Vagina (tissue), 2 donors: ENCODE measurements around the gene P3H2. TPM values are rescaled to one million over a fixed set of nuclear protein-coding genes. Genes with fewer than 3 reads are reported as not detected.
A peak's percentile ranks its signal among the peaks of the same experiment; 100 is the strongest.

ENCODE experiments used
- DNase-seq, 2 donors: peaks; one replicate each; pipeline ENCODE4 v3.0.0-alpha.2; 2017; ENCODE audit errors: extremely low spot score in 2 of 2
- H3K27ac ChIP-seq: fragments of 200-600 bp; sonication (generic); one replicate; pipeline ENCODE4 v1.5.1; 2019
- H3K27me3 ChIP-seq: fragments of 200-600 bp; sonication (generic); one replicate; pipeline ENCODE4 v1.5.1; 2019
- H3K36me3 ChIP-seq, 2 donors: fragments of 200-600 bp; sonication (generic); one replicate each; pipeline ENCODE4 v1.5.1; 2017 to 2019
- H3K4me1 ChIP-seq: fragments of 200-600 bp; sonication (generic); one replicate; pipeline ENCODE4 v1.5.1; 2019
- H3K4me3 ChIP-seq, 2 donors: fragments of 200-600 bp; sonication (generic); 1 replicate in 1 of 2; 2 replicates in 1 of 2; pipeline ENCODE4 v1.5.1; 2016 to 2019
- H3K9me3 ChIP-seq: fragments of 200-600 bp; sonication (generic); one replicate; pipeline ENCODE4 v1.5.1; 2019
- CTCF ChIP-seq, 3 experiments: fragments of 450-650 bp in 2 of 3; fragments of 200-600 bp in 1 of 3; sonication (generic) in 1 of 3; IDR thresholded peaks; one replicate each; pipeline ENCODE4 v1.5.1; 2017 to 2019; ENCODE audit warnings: antibody characterized with exemption in 3 of 3, mild to moderate bottlenecking in 2 of 3, moderate library complexity in 2 of 3
- POLR2A ChIP-seq, 2 donors: fragments of 450-650 bp; IDR thresholded peaks; one replicate each; pipeline ENCODE4 v1.6.1; 2017; ENCODE audit warnings: antibody characterized with exemption in 2 of 2, mild to moderate bottlenecking in 2 of 2, moderate library complexity in 2 of 2
- POLR2AphosphoS5 ChIP-seq, 2 donors: sonication (generic); formaldehyde crosslinking; IDR thresholded peaks; one replicate each; pipeline ENCODE4 v1.9.0; 2017; ENCODE audit warnings: antibody characterized with exemption in 2 of 2, mild to moderate bottlenecking in 2 of 2, low read depth in 1 of 2; ENCODE audit not compliant: insufficient read depth in 1 of 2
- intact Hi-C: fragments of 100-400 bp; cut with DNase I; formaldehyde crosslinking; loops from one replicate; pipeline ENCODE4 v1.15.1; 2023
- total RNA-seq: library from RNA; depleted of rRNA; stranded (reverse); fragments of >200 nt; gene quantifications from one replicate; pipeline ENCODE4 v1.2.3, GENCODE V29; 2016

P3H2 gene
- total RNA-seq, 1 donor from 2014 or later = 41.7 TPM

- TF ChIP-seq CTCF (IDR thresholded peaks at IDR 0.05) (no peak), POLR2AphosphoS5 (IDR thresholded peaks at IDR 0.05; ENCODE audit: insufficient read depth in 1 of 2, low read depth in 1 of 2) (peak in 1 of 2 donors; percentile 15)
- Histone ChIP-seq H3K36me3 (no peaks in the 10 kb centered on the region), H3K9me3 (no peaks in the 10 kb centered on the region), H3K4me3 (no peak overlapping the region), H3K27ac (no peak overlapping the region), H3K27me3 (no peaks in the 10 kb centered on the region), H3K4me1 (peaks cover 18% of the 10 kb centered on the region)
- no peak for DNase-seq
- intact Hi-C loops = no loop called here
These were observed 28.4 kb downstream of the P3H2 start for GRCh38 chr3:190092250-190092649.

GRCh38 chr3:190089711-190090110, 31.0 kb downstream of the P3H2 start:
- intact Hi-C loops = no loop called here
- Histone ChIP-seq H3K27ac (no peak overlapping the region), H3K4me3 (no peak overlapping the region), H3K4me1 (peaks cover 18% of the 10 kb centered on the region), H3K36me3 (no peaks in the 10 kb centered on the region), H3K27me3 (no peaks in the 10 kb centered on the region), H3K9me3 (no peaks in the 10 kb centered on the region)
- TF ChIP-seq POLR2AphosphoS5 (IDR thresholded peaks at IDR 0.05; ENCODE audit: insufficient read depth in 1 of 2, low read depth in 1 of 2) (no peak), CTCF (IDR thresholded peaks at IDR 0.05) (no peak), POLR2A (IDR thresholded peaks at IDR 0.05) (no peak)
- DNase-seq = no peak

- no peak for DNase-seq
- no peak overlapping the region for H3K4me3 ChIP-seq
- peaks cover 18% of the 10 kb centered on the region for H3K4me1 ChIP-seq
- H3K27ac ChIP-seq = no peak overlapping the region
- intact Hi-C loops = no loop called here
- no peaks in the 10 kb centered on the region for H3K36me3 ChIP-seq
- TF ChIP-seq POLR2AphosphoS5 (IDR thresholded peaks at IDR 0.05; ENCODE audit: insufficient read depth in 1 of 2, low read depth in 1 of 2) (no peak), POLR2A (IDR thresholded peaks at IDR 0.05) (no peak), CTCF (IDR thresholded peaks at IDR 0.05) (no peak)
- no peaks in the 10 kb centered on the region for H3K27me3 ChIP-seq
- no peaks in the 10 kb centered on the region for H3K9me3 ChIP-seq
These were observed 31.8 kb downstream of the P3H2 start for GRCh38 chr3:190088890-190089289.

DNA sequence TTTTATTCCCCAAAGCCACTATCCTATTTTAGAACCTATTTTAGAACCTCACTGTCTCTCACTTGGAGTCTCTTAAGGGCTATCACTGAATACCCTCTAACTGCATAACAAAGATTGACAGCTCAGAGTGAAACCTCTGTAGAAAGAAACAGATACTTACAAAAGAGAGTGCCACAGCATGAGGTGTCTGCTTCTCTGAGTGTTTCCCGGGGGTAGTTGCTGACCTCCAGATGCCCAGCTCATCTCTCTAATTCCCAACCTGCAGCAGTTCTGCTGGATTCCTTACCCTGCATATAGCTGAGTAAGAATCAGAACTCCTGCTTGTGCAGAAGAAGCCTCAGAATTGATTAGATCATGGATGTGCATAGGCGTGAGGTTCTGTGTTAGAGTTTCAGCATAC, 34.5 kb downstream of the P3H2 start:
- intact Hi-C loops = no loop called here
- no peak for DNase-seq
- Histone ChIP-seq H3K36me3 (no peaks in the 10 kb centered on the region), H3K9me3 (no peaks in the 10 kb centered on the region), H3K27ac (no peak overlapping the region), H3K4me1 (no peaks in the 10 kb centered on the region), H3K4me3 (no peak overlapping the region), H3K27me3 (no peaks in the 10 kb centered on the region)
- TF ChIP-seq CTCF (IDR thresholded peaks at IDR 0.05) = no peak
- no peak for TF ChIP-seq POLR2AphosphoS5 (IDR thresholded peaks at IDR 0.05; ENCODE audit: insufficient read depth in 1 of 2, low read depth in 1 of 2)
- TF ChIP-seq POLR2A (IDR thresholded peaks at IDR 0.05) = no peak

DNA sequence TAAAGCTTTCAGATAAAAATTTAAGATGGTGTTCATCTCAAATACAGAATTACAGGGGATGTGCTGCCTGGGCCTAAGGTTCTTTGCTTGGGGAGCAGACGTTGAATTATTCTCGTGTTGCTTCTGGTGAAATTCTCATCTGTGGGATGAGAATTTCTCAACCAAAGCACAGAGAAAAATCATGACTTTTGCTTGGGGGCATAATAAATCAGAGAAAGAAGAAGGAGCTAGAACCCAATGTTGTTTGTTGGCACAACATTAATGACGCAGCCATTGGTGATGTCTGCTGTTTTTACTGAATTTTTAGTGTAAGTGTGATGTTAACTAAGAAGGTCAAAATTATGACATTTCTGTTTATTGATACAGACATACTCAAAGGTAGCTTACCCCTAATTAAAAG, 35.7 kb downstream of the P3H2 start:
- no peaks in the 10 kb centered on the region for H3K4me1 ChIP-seq
- TF ChIP-seq CTCF (IDR thresholded peaks at IDR 0.05) (no peak), POLR2A (IDR thresholded peaks at IDR 0.05) (no peak)
- H3K9me3 ChIP-seq = no peaks in the 10 kb centered on the region
- intact Hi-C loops = no loop called here
- no peak overlapping the region for H3K4me3 ChIP-seq
- H3K27ac ChIP-seq = no peak overlapping the region
- no peaks in the 10 kb centered on the region for H3K27me3 ChIP-seq
- H3K36me3 ChIP-seq = no peaks in the 10 kb centered on the region
- DNase-seq = no peak
